NB4 (cell line): ENCODE measurements around the gene HIVEP2.

Experiments
- CTCF ChIP-seq: IDR thresholded peaks from one replicate; pipeline ENCODE4 v1.5.1; 2012; ENCODE audit warnings: low read depth, low read length
- MAX ChIP-seq: IDR thresholded peaks from 2 replicates; pipeline ENCODE4 v1.6.1; 2011; ENCODE audit warnings: low read depth, low read length
- MYC ChIP-seq: IDR thresholded peaks from 2 replicates; pipeline ENCODE4 v1.6.1; 2011; ENCODE audit warnings: low read depth, low read length
- POLR2A ChIP-seq: IDR thresholded peaks from 2 replicates; pipeline ENCODE4 v1.6.1; 2011; ENCODE audit warnings: mild to moderate bottlenecking; ENCODE audit not compliant: insufficient read length; ENCODE audit errors: extremely low read depth

GRCh38 chr6:142705054-142705453, 239.9 kb downstream of the HIVEP2 start:
- TF ChIP-seq CTCF (no peak), POLR2A (no peak), MAX (no peak), MYC (no peak)
